Measurements from ENCODE around the gene NR1I3. TPM values are rescaled to one million over a fixed set of nuclear protein-coding genes. Genes with fewer than 3 reads are reported as not detected.

NR1I3 gene
- total and polyA plus RNA-seq, 2 experiments from 2014 or later = 2.6 to 8.1 TPM

GRCh38 chr1:161185282-161185682 lies 52.7 kb downstream of the NR1I3 start:
- Histone ChIP-seq H3K36me3 (replicated peaks; ENCODE audit: insufficient read depth, low read depth) (no peaks in the 10 kb centered on the region), H3K79me2 (no peaks in the 10 kb centered on the region), H3K27me3 (no peaks in the 10 kb centered on the region), H3K4me2 (no peak overlapping the region), H3K9me2 (replicated peaks; ENCODE audit: insufficient read depth) (no peaks in the 10 kb centered on the region), H3K4me1 (ENCODE audit: insufficient read depth) (no peaks in the 10 kb centered on the region), H3K27ac (no peak overlapping the region), H3K9me3 (ENCODE audit: low read depth) (no peaks in the 10 kb centered on the region), H4K20me1 (ENCODE audit: insufficient read depth, poor library complexity, severe bottlenecking) (no peaks in the 10 kb centered on the region), H2AFZ (no peak overlapping the region), H3K4me3 (no peak overlapping the region)
- DNase-seq (ENCODE audit: low spot score) = no peak
- TF ChIP-seq EZH2phosphoT487 (IDR thresholded peaks at IDR 0.05; ENCODE audit: low read depth, severe bottlenecking, unreplicated experiment) (no peak), EZH2 (IDR thresholded peaks at IDR 0.05; ENCODE audit: borderline replicate concordance) (no peak), CTCF (IDR thresholded peaks at IDR 0.05; ENCODE audit: poor library complexity) (no peak)
- 57% methylated on average over 3 of the region's 3 CpGs for WGBS (ENCODE audit: low lambda C conversion rate, missing lambda C conversion rate)

- Histone ChIP-seq H3K4me2 (no peak overlapping the region), H3K36me3 (replicated peaks; ENCODE audit: insufficient read depth, low read depth) (no peaks in the 10 kb centered on the region), H3K27ac (no peak overlapping the region), H3K4me1 (ENCODE audit: insufficient read depth) (no peaks in the 10 kb centered on the region), H3K27me3 (no peaks in the 10 kb centered on the region), H3K9me3 (ENCODE audit: low read depth) (no peaks in the 10 kb centered on the region), H3K79me2 (no peaks in the 10 kb centered on the region), H3K9me2 (replicated peaks; ENCODE audit: insufficient read depth) (no peaks in the 10 kb centered on the region), H2AFZ (no peak overlapping the region), H3K4me3 (no peak overlapping the region), H4K20me1 (ENCODE audit: insufficient read depth, poor library complexity, severe bottlenecking) (no peaks in the 10 kb centered on the region)
- no peak for TF ChIP-seq EZH2phosphoT487 (IDR thresholded peaks at IDR 0.05; ENCODE audit: low read depth, severe bottlenecking, unreplicated experiment)
- no peak for TF ChIP-seq EZH2 (IDR thresholded peaks at IDR 0.05; ENCODE audit: borderline replicate concordance)
- no peak for TF ChIP-seq CTCF (IDR thresholded peaks at IDR 0.05; ENCODE audit: poor library complexity)
- no peak for DNase-seq (ENCODE audit: low spot score)
- WGBS (ENCODE audit: low lambda C conversion rate, missing lambda C conversion rate) = 91% methylated on average over 1 of the region's 1 CpG
Observed at GRCh38 chr1:161182214-161182613, 55.8 kb downstream of the NR1I3 start.

- Histone ChIP-seq H3K4me2 (no peak overlapping the region), H3K9me3 (ENCODE audit: low read depth) (no peaks in the 10 kb centered on the region), H3K4me1 (ENCODE audit: insufficient read depth) (peaks cover 8% of the 10 kb centered on the region), H3K27ac (no peak overlapping the region), H3K36me3 (replicated peaks; ENCODE audit: insufficient read depth, low read depth) (no peaks in the 10 kb centered on the region), H3K79me2 (peaks cover 15% of the 10 kb centered on the region), H3K4me3 (no peak overlapping the region), H3K9me2 (replicated peaks; ENCODE audit: insufficient read depth) (no peaks in the 10 kb centered on the region), H4K20me1 (ENCODE audit: insufficient read depth, poor library complexity, severe bottlenecking) (no peaks in the 10 kb centered on the region), H2AFZ (no peak overlapping the region), H3K27me3 (no peaks in the 10 kb centered on the region)
- 69% methylated on average over 1 of the region's 1 CpG for WGBS (ENCODE audit: low lambda C conversion rate, missing lambda C conversion rate)
- TF ChIP-seq EZH2phosphoT487 (IDR thresholded peaks at IDR 0.05; ENCODE audit: low read depth, severe bottlenecking, unreplicated experiment) (no peak), CTCF (IDR thresholded peaks at IDR 0.05; ENCODE audit: poor library complexity) (peak; percentile 24), EZH2 (IDR thresholded peaks at IDR 0.05; ENCODE audit: borderline replicate concordance) (no peak)
- no peak for DNase-seq (ENCODE audit: low spot score)
Observed at GRCh38 chr1:161180639-161181038, 57.4 kb downstream of the NR1I3 start.

- no peaks in the 10 kb centered on the region for H4K20me1 ChIP-seq (ENCODE audit: insufficient read depth, poor library complexity, severe bottlenecking)
- H2AFZ ChIP-seq = no peak overlapping the region
- H3K9me3 ChIP-seq (ENCODE audit: low read depth) = no peaks in the 10 kb centered on the region
- no peak for TF ChIP-seq EZH2 (IDR thresholded peaks at IDR 0.05; ENCODE audit: borderline replicate concordance)
- TF ChIP-seq EZH2phosphoT487 (IDR thresholded peaks at IDR 0.05; ENCODE audit: low read depth, severe bottlenecking, unreplicated experiment) = no peak
- TF ChIP-seq CTCF (IDR thresholded peaks at IDR 0.05; ENCODE audit: poor library complexity) = no peak
- no peak for DNase-seq (ENCODE audit: low spot score)
- peaks cover 17% of the 10 kb centered on the region for H3K79me2 ChIP-seq
- H3K27me3 ChIP-seq = no peaks in the 10 kb centered on the region
- no peak overlapping the region for H3K4me3 ChIP-seq
- peaks cover 8% of the 10 kb centered on the region for H3K4me1 ChIP-seq (ENCODE audit: insufficient read depth)
- H3K4me2 ChIP-seq = no peak overlapping the region
- no peaks in the 10 kb centered on the region for H3K9me2 ChIP-seq (replicated peaks; ENCODE audit: insufficient read depth)
- no peak overlapping the region for H3K27ac ChIP-seq
- H3K36me3 ChIP-seq (replicated peaks; ENCODE audit: insufficient read depth, low read depth) = no peaks in the 10 kb centered on the region
- 92% methylated on average over 3 of the region's 3 CpGs for WGBS (ENCODE audit: low lambda C conversion rate, missing lambda C conversion rate)
Observed at GRCh38 chr1:161179698-161180097, 58.3 kb downstream of the NR1I3 start.
